Trophoblast cell (in vitro differentiated cells and primary cell): ENCODE measurements around the gene TP53INP2.

ENCODE experiments used
- DNase-seq, 2 donors: peaks; one replicate each; pipeline ENCODE4 v3.0.0-alpha.2; 2016
- H2AFZ ChIP-seq: 2 replicates; pipeline ENCODE4 v1.6.1; 2013; ENCODE audit warnings: low read length, moderate library complexity, mild to moderate bottlenecking; ENCODE audit not compliant: insufficient read depth, poor library complexity
- H2AK5ac ChIP-seq: 2 replicates; pipeline ENCODE4 v1.6.1; 2013; ENCODE audit warnings: mild to moderate bottlenecking, low read length
- H2BK120ac ChIP-seq: 2 replicates; pipeline ENCODE4 v1.6.1; 2013; ENCODE audit warnings: low read length, mild to moderate bottlenecking, moderate library complexity; ENCODE audit not compliant: insufficient read depth, poor library complexity
- H2BK12ac ChIP-seq: 2 replicates; pipeline ENCODE4 v1.6.1; 2013; ENCODE audit warnings: mild to moderate bottlenecking, low read length, moderate library complexity
- H2BK5ac ChIP-seq: 2 replicates; pipeline ENCODE4 v1.6.1; 2013; ENCODE audit warnings: low read length, low read depth, moderate library complexity, mild to moderate bottlenecking; ENCODE audit not compliant: poor library complexity
- H3K14ac ChIP-seq: 2 replicates; pipeline ENCODE4 v1.6.1; 2013; ENCODE audit warnings: mild to moderate bottlenecking, low read length
- H3K18ac ChIP-seq: 2 replicates; pipeline ENCODE4 v1.6.1; 2013; ENCODE audit warnings: mild to moderate bottlenecking, low read length
- H3K23ac ChIP-seq: 2 replicates; pipeline ENCODE4 v1.6.1; 2013; ENCODE audit warnings: low read length
- H3K27ac ChIP-seq: 2 replicates; pipeline ENCODE4 v1.5.1; 2013; ENCODE audit warnings: low read depth, mild to moderate bottlenecking, inconsistent platforms, low read length, moderate library complexity
- H3K27me3 ChIP-seq: 2 replicates; pipeline ENCODE4 v1.6.1; 2013; ENCODE audit warnings: inconsistent platforms, mild to moderate bottlenecking, low read length, moderate library complexity; ENCODE audit not compliant: insufficient read depth
- H3K36me3 ChIP-seq, 2 experiments: 1 replicate in 1 of 2; 2 replicates in 1 of 2; pipeline ENCODE4 v1.6.1; 2013; ENCODE audit warnings: low read length in 2 of 2, mild to moderate bottlenecking in 2 of 2, moderate library complexity in 1 of 2; ENCODE audit not compliant: insufficient read depth in 2 of 2, control insufficient read depth in 1 of 2
- H3K4ac ChIP-seq: 2 replicates; pipeline ENCODE4 v1.6.1; 2013; ENCODE audit warnings: low read depth, mild to moderate bottlenecking, low read length, moderate library complexity
- H3K4me1 ChIP-seq, 2 experiments: 1 replicate in 1 of 2; 2 replicates in 1 of 2; pipeline ENCODE4 v1.6.1; 2013; ENCODE audit warnings: low read length in 2 of 2, mild to moderate bottlenecking in 2 of 2, moderate library complexity in 1 of 2; ENCODE audit not compliant: insufficient read depth in 2 of 2, control insufficient read depth in 1 of 2
- H3K4me2 ChIP-seq: 2 replicates; pipeline ENCODE4 v1.6.1; 2013; ENCODE audit warnings: inconsistent platforms, mild to moderate bottlenecking, low read length, moderate library complexity
- H3K4me3 ChIP-seq: 2 replicates; pipeline ENCODE4 v1.5.1; 2013; ENCODE audit warnings: mild to moderate bottlenecking, low read depth, low read length, inconsistent platforms
- H3K79me1 ChIP-seq: one replicate; pipeline ENCODE4 v1.6.1; 2013; ENCODE audit warnings: low read length
- H3K79me2 ChIP-seq: 2 replicates; pipeline ENCODE4 v1.6.1; 2013; ENCODE audit warnings: low read length, mild to moderate bottlenecking; ENCODE audit not compliant: control insufficient read depth, insufficient read depth, poor library complexity
- H3K9ac ChIP-seq: 2 replicates; pipeline ENCODE4 v1.6.1; 2013; ENCODE audit warnings: mild to moderate bottlenecking, low read length
- H3K9me3 ChIP-seq: 2 replicates; pipeline ENCODE4 v1.6.1; 2013; ENCODE audit warnings: low read depth, mild to moderate bottlenecking, control low read depth, inconsistent platforms, low read length; ENCODE audit not compliant: insufficient read depth
- H4K12ac ChIP-seq: 2 replicates; pipeline ENCODE4 v1.6.1; 2013; ENCODE audit warnings: low read depth, mild to moderate bottlenecking, low read length, moderate library complexity
- H4K8ac ChIP-seq: 2 replicates; pipeline ENCODE4 v1.6.1; 2013; ENCODE audit warnings: low read depth, mild to moderate bottlenecking, low read length, moderate library complexity
- H4K91ac ChIP-seq: one replicate; pipeline ENCODE4 v1.6.1; 2013; ENCODE audit warnings: low read depth, mild to moderate bottlenecking, low read length, moderate library complexity
- WGBS: extraction: QIAGEN DNeasy Blood & Tissue Kit; methylation state at CpG from one replicate; pipeline ENCODE4 v1.1.7; 2013; ENCODE audit warnings: missing lambda C conversion rate; ENCODE audit not compliant: insufficient read length, insufficient coverage; ENCODE audit errors: extremely low coverage; 5-methylcytosine and 5-hydroxymethylcytosine counted together

Gene TP53INP2

DNA sequence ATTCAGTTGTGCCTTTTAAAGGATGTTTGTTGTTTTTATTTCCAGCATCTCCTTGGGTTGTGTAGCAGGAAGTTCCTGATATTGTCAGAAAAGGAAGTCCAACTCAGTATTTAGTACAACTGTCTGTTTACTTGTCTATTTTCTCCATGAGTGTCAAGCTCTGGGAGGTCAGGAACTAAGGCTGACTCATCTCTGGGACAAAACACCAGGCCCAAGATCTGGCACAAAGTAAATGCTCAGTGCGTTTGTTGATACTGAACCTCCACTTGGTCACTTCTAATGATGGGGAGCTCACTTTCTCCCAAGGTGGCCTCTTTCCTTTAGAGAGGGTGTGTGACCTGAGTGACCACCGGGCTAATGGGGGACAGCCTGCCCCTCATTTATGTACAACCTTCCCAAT is 14.7 kb upstream of the TP53INP2 start:
- no peak overlapping the region for H2BK12ac ChIP-seq
- H3K79me2 ChIP-seq = no peaks in the 10 kb centered on the region
- no peak overlapping the region for H3K4ac ChIP-seq
- no peak for DNase-seq
- whole genome bisulfite sequencing = no CpG with 5 or more reads among the region's 2 CpGs
- H3K14ac ChIP-seq = no peak overlapping the region
- H3K79me1 ChIP-seq = no peaks in the 10 kb centered on the region
- H3K27ac ChIP-seq = no peak overlapping the region
- no peak overlapping the region for H3K9ac ChIP-seq
- no peak overlapping the region for H4K91ac ChIP-seq
- no peak overlapping the region for H3K4me2 ChIP-seq
- no peak overlapping the region for H2AK5ac ChIP-seq
- H3K27me3 ChIP-seq = no peaks in the 10 kb centered on the region
- H2AFZ ChIP-seq = no peak overlapping the region
- H3K4me3 ChIP-seq = no peak overlapping the region
- no peak overlapping the region for H3K18ac ChIP-seq
- H3K36me3 ChIP-seq = no peaks in the 10 kb centered on the region
- H4K12ac ChIP-seq = no peak overlapping the region
- H2BK120ac ChIP-seq = no peak overlapping the region
- H3K9me3 ChIP-seq = no peaks in the 10 kb centered on the region
- no peak overlapping the region for H3K23ac ChIP-seq
- H3K4me1 ChIP-seq = no peaks in the 10 kb centered on the region
- no peak overlapping the region for H4K8ac ChIP-seq
- H2BK5ac ChIP-seq = no peak overlapping the region

DNA sequence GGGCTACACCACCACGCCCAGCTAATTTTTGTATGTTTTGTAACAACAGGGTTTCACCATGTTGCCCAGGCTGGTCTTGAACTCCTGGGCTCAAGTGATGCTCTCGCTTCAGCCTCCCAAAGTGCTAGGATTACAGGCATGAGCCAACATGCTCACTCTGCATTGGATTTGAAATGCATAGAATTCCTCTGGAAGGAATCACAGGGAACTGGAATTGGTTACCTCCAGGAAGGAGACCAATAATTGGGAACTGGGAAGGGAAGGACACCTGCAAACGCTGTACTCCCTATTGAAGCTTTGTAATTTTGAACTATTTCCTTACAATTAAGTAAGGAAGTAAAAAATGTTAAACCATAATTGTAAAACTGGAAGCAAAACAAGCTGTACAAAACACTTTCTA is 12.3 kb upstream of the TP53INP2 start:
- Histone ChIP-seq H3K79me1 (no peaks in the 10 kb centered on the region), H3K9ac (no peak overlapping the region), H3K36me3 (no peaks in the 10 kb centered on the region), H3K27ac (no peak overlapping the region), H3K14ac (no peak overlapping the region), H3K9me3 (no peaks in the 10 kb centered on the region), H4K8ac (no peak overlapping the region), H3K4ac (no peak overlapping the region), H3K23ac (no peak overlapping the region), H3K18ac (no peak overlapping the region), H2BK5ac (no peak overlapping the region), H3K79me2 (no peaks in the 10 kb centered on the region), H3K27me3 (no peaks in the 10 kb centered on the region), H3K4me2 (no peak overlapping the region), H2AFZ (no peak overlapping the region), H2BK12ac (no peak overlapping the region), H4K12ac (no peak overlapping the region), H3K4me3 (no peak overlapping the region), H4K91ac (no peak overlapping the region), H3K4me1 (no peaks in the 10 kb centered on the region), H2AK5ac (no peak overlapping the region), H2BK120ac (no peak overlapping the region)
- no peak for DNase-seq
- no CpG with 5 or more reads among the region's 3 CpGs for WGBS

DNA sequence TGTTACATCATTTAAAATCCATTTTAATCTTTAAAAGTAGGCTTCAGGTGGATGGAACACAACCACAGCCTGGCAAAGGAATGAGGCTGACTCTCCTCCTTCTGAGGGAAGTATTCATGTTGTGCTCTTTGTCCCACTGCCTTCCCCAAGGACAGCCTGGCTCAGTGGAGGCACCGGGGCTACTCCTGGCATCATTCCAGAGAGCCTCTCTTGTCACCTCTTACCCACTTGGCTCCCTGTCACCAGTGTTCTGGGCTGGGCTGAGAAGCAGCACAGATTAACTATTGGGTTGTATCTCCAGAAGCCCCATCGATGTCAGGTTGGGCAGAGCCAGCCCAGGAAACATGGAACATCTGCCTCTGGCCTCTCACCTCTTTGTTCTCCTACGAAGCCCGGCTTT is 10.7 kb upstream of the TP53INP2 start:
- no peak overlapping the region for H4K91ac ChIP-seq
- WGBS = no CpG with 5 or more reads among the region's 4 CpGs
- no peak overlapping the region for H3K4ac ChIP-seq

DNA sequence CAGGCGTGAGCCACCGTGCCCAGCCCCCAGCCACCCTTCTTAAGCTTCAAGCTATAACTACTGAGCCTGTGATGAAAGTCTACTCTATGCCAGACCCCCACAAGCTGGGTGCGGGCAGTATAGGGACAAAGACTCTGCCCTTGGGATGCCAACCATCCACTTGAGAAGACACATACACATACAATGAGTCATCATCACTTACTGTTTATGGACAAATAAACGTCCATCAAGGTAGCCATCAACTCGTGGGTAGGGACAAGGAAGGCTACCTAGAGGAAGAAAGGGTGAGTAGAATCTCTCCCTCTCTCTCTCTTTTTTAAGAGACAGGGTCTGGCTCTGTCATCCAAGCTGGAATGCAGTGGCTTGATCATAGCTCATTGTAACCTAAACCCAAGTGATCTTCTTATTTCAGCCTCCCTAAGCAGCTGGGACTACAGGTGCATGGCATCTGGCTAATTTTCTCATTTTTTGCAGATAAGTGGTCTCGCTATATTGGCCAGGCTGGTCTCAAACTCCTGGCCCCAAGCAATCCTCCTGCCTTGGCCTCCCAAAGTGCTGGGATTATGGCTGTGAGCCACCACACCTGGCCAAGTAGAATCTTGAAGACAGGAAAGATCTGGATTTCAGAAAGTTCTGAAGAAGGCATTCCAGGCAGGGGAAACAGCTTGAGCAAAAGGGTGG is 2.6 kb upstream of the TP53INP2 start:
- H3K36me3 ChIP-seq = no peaks in the 10 kb centered on the region

More for the DNA sequence above, 10.7 kb upstream of the TP53INP2 start:
- no peaks in the 10 kb centered on the region for H3K27me3 ChIP-seq
- no peaks in the 10 kb centered on the region for H3K79me1 ChIP-seq
- no peak overlapping the region for H2BK12ac ChIP-seq
- no peak overlapping the region for H3K4me2 ChIP-seq
- H4K8ac ChIP-seq = no peak overlapping the region
- H3K18ac ChIP-seq = no peak overlapping the region
- no peak overlapping the region for H3K27ac ChIP-seq
- H2BK120ac ChIP-seq = no peak overlapping the region
- H2AFZ ChIP-seq = no peak overlapping the region
- no peak overlapping the region for H3K14ac ChIP-seq
- H3K9ac ChIP-seq = no peak overlapping the region
- H3K23ac ChIP-seq = no peak overlapping the region
- no peak overlapping the region for H3K4me3 ChIP-seq
- H2AK5ac ChIP-seq = no peak overlapping the region
- H2BK5ac ChIP-seq = no peak overlapping the region
- H3K9me3 ChIP-seq = no peaks in the 10 kb centered on the region
- no peak overlapping the region for H4K12ac ChIP-seq
- H3K36me3 ChIP-seq = no peaks in the 10 kb centered on the region
- DNase-seq = no peak
- H3K4me1 ChIP-seq = no peaks in the 10 kb centered on the region
- no peaks in the 10 kb centered on the region for H3K79me2 ChIP-seq

More for the DNA sequence above, 2.6 kb upstream of the TP53INP2 start:
- Histone ChIP-seq H3K14ac (no peak overlapping the region), H3K4me2 (no peak overlapping the region), H3K9ac (no peak overlapping the region), H2BK120ac (no peak overlapping the region), H3K79me2 (peaks cover 5% of the 10 kb centered on the region), H4K12ac (no peak overlapping the region), H3K4ac (no peak overlapping the region), H2AK5ac (no peak overlapping the region), H2BK5ac (no peak overlapping the region), H3K23ac (no peak overlapping the region), H3K9me3 (no peaks in the 10 kb centered on the region), H3K18ac (no peak overlapping the region), H3K79me1 (peaks cover 8% of the 10 kb centered on the region), H3K27ac (no peak overlapping the region), H2AFZ (no peak overlapping the region), H3K27me3 (peaks cover 3% of the 10 kb centered on the region), H2BK12ac (no peak overlapping the region), H3K4me1 (peaks cover 13 to 17% of the 10 kb centered on the region in 2 experiments), H4K91ac (no peak overlapping the region), H4K8ac (no peak overlapping the region), H3K4me3 (no peak overlapping the region)
- WGBS = no CpG with 5 or more reads among the region's 6 CpGs
- no peak for DNase-seq
